Stimulated activated naive CD4-positive, alpha-beta T cell (primary cell): ENCODE data around the gene ABCC11.
"Not testable (repeated sequence)": the region's sequence is repeated elsewhere in the genome, so short reads cannot be mapped to it uniquely, and the experiment has no call there.

Experiments used
- DNase-seq, 6 experiments: peaks; one replicate each; lab custom pipeline; 2025; lab: John Stamatoyannopoulos, UW

Gene ABCC11

DNA sequence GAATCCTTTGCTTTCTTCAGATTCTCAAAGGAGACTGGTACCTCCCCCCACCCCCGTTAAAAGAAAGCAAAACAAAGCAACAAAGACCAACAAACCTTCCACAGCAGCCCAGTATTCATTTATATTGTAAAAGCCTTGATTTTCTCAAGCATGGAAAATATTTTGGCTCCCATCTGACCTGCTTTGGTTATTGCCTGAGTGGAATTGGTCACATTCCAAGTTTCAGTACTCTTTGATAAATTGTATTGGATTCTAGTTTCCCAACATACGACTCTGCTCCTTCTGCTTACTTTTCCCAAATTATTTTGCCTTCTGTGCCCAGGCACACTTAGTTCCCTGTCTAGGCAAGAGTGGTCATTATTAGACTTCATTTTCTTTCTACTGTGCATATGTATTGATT, 1.3 kb downstream of the ABCC11 start:
- no peak for DNase-seq

DNA sequence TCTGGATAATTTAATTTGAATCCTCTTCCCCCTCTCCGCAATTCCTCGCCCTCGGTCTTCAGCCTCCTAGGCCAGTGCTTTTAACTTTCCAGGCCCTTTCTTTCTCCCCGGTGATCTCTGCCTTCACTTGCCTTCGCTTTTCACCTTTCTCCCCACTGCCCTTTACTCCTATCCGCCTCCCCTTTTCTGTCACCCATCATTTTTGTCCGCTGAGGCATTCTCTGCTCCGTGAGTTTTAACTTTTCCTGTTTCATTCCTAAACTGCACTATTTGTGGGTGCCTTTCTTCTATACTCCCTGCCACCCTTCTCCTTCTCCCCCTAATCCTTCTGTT, 2.5 kb downstream of the ABCC11 start:
- DNase-seq: no peak

DNA sequence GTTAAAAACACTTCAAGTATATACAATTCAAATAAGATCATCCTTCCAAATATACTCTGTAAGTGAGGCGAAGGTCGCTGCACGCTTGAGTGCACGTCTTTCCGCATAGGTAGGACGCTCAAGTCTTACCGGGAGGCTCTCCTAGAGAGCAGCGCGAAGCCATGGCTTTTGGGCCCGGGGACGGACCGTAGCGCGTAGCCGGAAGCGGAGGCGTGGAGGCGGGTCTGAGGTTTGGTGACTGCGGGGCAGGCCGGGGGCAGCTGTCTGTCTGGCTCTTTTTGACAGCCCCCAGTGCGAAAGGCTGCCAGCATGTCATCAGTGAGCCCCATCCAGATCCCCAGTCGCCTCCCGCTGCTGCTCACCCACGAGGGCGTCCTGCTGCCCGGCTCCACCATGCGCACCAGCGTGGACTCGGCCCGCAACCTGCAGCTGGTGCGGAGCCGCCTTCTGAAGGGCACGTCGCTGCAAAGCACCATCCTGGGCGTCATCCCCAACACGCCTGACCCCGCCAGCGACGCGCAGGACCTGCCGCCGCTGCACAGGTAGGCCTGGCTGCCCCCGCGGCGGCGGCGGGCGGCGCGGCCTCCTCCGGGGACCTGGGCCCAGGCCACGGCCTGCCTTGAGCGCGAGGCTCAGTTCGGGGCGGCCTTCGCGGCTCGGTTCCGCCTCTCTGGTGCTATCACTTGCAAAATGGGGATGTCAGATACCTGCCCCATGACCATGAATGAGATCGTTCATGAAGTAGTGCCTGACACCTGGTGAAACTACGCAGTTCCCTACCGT, 3.1 kb downstream of the ABCC11 start, which contains the start of gene LONP2:
LONP2 (plus strand) TSS at position 221 of the 783 bp plus-strand sequence; CDS start at position 310, 89 bp downstream.
- DNase-seq: peak; percentile 79 to 92 (median 88)

DNA sequence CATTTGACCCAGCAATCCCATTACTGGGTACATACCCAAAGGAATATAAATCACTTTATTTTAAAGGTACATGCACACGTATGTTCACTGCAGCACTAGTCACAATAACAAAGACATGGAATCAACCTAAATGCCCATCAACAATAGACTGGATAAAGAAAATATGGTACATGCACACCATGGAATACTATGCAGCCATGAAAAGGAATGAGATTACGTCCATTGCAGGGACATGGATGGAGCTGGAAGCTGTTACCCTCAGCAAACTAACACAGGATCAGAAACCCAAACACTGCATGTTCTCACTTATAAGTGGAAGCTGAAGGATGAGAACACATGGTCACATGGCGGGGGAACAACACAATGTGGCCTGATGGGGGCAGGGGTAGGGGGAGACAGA, 7.2 kb downstream of the ABCC11 start:
- DNase-seq: not testable (repeated sequence)

DNA sequence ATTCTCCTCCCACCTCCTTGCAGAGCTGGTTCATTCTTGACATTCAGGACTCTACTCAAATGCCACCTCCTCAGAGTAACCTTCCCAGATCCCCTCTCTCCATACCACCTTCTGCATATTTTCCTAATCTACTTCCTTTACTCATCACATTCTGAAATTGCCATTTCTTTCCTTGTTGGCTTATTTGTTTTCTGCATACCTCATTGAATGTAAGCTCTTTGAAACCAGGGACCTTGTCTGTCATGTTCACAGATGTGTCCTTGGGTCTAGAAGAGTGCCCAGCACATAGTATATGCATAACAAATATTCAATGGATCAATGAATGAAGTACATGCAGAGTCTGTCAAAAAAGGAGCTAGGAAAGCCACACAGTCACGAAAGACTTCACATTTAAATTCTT, 11.1 kb downstream of the ABCC11 start:
- DNase-seq: no peak

DNA sequence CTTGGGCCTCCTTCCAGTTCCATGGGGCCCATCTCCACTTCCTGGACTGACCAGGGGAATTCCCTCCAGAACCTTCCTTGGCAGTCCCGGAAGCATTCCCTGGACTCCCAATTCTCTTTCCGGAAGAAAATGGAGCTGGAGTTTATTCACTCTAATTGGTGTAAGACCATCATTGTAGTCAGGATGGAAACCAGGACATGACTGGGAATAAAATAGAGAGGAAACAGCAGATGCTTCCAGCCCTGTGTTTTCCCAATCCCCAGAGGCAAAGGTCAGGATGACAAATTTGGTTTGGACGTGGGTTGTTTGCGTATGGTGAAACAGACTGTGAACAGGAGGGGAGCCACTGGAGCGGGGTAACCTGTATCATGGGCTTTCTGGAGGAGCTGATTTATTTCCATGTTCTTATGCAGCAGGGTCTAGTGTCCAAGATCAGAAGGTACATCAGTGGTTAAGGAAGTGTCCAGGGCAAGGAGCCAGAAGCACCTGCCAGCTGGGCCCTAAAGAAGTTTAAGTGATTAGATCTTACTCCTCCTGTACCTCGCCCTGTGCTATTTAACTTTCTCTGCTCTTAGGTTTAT, 11.7 kb downstream of the ABCC11 start:
- no peak for DNase-seq

DNA sequence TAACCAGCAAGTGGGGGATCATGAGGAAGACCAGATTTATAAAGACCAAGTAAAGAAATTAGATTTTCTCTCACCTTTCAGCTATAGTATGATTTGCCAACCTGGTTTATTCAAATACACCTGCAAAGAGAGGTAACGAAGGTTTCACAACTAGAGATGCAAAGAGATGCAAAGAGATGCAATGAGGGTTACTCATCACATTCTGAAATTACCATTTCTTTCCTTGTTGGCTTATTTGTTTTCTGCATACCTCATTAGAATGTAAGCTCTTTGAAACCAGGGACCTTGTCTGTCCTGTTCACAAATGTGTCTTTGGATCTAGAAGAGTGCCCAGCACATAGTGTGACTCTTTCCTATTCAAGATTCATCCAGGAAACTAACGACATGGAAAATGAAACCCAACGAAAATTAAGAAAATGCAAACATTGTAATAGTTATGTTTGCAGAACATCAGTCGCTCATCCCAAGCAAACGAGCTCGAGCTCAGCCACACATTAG, 12.2 kb downstream of the ABCC11 start:
- DNase-seq: no peak

DNA sequence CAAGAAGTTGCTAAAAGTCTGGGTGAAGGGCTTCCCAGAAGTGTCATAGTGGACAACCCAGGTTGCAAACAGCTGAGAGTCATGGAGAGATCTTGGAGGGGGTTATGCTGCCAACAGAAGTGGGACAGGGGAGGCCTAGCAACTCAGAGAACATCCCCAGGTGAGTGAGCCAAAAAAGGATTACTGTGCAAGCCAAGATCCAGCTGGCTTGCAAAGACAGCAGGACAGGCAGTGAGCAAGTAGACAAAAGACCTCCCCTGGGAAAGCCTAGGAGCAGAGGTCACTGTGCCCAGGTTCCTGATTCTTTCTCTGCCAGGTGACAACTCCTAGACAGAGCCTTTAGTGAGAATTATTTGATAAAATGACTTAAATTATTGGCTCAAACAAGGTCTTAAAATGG, 12.7 kb downstream of the ABCC11 start:
- no peak for DNase-seq

DNA sequence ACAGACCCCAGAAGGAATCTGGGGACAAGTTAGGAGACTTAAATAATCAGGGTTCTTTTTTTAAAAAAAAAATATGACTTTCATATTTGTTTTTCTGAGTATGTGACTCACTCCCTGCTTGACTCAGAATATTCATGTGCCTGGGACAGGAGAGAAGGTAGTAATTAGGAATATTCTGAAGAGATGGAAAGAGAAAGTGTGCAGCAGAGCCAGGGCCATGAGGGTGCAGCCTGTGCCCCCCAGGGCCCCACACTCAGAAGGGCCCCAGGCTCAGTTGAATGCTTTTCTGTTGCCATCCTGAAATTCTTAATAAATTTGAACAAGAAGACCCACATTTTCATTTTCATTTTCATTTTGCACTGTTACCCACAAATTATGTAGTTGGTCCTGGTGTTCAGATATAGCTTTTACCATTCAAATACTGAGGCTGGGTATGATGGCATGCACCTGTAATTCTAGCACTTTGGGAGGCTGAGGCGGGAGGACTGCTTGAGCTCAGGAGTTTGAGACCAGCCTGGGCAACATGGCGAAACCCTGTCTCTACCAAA, 14.8 kb downstream of the ABCC11 start:
- no peak for DNase-seq

DNA sequence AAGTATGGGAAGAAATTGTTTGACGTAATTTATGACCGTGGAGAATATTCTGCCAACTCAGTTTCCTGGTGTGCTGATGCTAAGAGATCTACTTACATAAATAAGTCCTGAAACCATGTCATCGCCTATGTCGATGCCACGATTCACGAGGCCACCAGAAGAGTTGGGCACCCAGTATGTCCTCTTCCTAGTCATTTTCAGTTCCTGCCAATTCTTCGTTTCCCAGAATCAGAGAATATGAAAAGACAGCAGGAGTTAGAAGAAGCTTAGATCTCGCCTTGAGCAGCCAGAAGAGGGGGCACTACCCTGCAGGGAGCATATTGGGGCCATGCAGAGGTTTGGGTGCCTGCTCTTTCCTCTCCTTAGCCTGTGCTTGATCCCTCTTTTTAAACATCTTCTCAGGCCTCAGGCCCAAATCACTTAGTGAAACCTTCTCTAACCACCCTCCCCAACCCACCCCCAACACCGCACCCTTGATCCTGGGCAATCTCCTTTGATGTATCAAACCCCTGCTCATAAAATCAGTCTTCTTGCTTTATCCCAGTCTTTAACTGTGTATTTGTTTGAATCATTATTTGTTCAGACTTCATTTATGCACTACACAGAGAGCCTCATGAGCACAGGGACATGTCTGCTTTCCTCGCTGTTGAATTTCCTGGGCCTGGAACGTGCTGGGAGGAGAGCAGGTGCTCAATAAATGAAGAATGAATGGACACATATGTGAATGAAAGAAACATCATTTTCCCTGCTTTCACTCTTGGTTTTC, 15.4 kb downstream of the ABCC11 start:
- DNase-seq: peak in 2 of 6 experiments; percentile 1 to 22

DNA sequence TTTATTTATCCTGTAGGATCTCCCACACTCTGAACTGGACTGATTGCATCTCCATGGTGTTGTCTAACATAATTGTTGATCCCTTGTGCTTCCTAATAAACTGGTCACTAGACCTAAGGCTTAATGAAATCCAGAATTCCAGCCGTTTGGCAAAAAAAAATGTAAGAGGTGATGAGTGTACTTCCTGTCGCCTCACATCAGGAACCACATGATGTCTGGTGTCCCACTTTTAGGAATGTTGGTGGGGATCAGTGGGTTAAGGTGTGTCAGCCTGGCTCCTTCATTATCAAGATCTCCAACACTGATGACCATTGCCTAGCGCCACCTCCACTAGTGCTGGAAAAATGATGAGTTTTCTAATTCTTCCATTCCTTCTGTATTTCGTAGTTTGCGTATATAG, 21.9 kb downstream of the ABCC11 start:
- DNase-seq: no peak

DNA sequence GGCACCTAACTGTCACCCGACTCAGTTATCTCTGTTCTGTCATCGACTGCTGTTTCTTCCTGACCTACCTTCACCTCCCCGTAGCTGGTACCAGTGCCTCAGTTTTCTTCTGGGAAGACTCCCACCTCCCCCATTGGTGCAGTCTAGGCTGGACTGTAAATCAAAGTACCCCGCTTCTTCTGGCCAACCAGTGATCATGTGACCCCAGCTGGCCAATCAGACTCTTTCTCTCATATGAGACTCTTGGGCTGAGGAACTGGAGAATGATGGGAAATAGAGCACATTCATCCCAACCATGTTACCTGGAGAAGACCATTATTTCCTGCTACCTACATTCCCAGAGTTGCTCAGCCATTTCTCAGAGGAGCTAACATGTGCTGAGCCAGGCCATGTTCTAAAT, 23.8 kb downstream of the ABCC11 start:
- no peak for DNase-seq

DNA sequence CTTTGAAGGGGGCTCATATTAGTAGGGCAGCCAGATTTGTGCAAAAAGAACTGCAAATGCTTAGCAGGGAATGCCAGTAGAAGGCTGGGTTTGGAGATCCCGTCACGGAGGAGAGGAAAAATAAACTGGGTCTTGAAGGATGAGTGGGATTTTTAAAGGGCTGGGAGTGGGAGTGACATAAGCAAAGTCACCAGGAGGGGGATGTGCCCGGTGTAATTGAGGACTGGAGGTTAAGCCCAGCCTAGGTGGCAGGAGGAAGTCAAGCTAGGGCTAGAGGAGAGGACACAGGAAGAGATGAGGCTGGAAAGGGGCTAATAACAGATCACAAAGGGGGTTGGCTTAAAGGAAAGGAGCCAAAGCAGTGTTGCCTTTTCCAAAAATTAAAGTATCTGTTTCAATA, 26.4 kb downstream of the ABCC11 start:
- DNase-seq: no peak

DNA sequence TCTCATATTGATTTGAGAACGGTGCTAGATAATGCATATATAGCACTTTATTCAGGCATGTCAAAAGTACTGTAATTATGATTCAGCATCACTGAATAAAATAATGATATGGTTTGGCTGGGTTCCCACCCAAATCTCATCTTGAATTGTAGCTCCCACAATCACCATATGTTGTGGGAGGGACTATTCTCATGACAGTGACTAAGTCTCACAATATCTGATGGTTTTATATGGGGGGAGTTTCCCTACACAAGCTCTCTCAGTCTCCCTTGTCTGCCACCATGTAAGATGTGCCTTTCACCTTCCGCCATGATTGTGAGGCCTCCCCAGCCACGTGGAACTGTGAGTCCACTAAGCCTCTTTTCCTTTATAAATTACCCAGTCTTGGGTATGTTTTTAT, 28.9 kb downstream of the ABCC11 start:
- no peak for DNase-seq

DNA sequence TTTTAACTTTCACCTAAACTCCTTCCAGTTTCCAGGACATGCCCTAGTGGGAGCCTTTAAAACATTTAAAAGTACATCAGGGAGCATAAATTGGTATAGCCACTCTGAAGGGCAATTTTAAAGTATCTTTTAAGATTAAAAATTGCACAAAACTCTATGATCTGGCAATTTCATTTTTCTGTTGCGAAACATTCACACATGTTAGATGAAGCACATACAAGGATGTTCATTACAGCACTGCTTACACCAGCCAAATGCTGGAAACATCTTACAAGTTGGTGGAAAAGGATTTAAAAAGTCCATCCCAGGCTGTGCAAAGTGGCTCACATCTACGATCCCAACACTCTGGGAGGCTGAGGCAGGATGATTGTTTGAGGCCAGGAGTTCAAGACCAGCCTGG, 29.6 kb downstream of the ABCC11 start:
- DNase-seq: no peak

DNA sequence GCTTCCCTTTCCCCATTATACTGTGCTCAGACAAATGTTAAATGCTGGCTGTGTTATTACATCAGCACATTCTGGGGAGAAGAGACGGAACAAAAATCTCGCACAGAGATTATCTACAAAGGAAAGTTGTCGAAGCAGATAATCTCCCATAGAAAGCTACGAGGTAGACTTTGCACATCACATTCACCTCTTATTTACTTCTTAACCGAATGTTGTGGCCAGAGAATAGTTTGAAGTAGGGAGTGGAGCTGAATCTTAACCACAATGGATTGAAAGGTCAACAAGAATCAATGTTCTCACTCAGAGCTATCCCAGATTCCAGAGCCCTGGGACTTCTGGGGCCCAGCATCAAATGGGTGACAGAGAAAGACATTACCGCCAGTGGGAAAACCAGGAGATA, 31.6 kb downstream of the ABCC11 start:
- no peak for DNase-seq

DNA sequence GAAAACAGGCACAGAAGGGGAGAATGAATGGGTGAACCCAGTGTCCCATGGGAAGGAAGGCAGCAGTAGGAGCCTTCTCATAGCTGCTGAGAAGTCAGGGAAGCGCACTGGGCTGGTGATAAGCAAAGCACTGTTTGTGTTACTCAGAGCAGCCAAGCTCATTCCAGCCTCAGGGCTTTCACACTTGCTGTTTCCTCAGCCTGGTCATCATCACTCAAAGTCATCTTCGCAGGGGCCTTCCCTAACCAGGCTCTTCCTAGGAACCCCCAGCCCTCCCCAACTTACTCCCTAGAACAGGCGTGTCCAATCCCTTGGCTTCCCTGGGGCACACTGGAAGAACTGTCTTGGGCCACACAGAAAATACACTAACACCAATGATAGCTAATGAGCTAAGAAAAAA, 35.3 kb downstream of the ABCC11 start:
- no peak for DNase-seq

DNA sequence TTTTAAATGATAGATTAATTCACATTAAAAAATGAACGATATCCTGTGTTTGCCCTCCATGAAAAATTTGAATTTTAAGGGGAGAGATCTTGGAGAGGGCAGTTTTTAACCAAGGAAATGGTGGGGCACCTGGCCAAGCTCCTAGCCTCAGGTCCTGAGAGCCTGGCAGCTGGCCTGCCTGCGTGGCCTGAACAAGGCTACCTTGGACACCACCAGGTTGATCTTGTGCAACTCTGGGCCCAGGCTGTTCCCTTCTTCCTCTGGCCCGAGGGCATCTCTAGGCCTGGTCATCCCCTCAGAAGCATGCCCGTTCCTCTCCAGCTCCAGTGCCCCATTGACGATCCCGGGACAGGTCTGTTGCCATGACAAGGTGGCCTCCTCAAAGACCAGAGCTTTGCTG, 36.6 kb downstream of the ABCC11 start:
- no peak for DNase-seq

DNA sequence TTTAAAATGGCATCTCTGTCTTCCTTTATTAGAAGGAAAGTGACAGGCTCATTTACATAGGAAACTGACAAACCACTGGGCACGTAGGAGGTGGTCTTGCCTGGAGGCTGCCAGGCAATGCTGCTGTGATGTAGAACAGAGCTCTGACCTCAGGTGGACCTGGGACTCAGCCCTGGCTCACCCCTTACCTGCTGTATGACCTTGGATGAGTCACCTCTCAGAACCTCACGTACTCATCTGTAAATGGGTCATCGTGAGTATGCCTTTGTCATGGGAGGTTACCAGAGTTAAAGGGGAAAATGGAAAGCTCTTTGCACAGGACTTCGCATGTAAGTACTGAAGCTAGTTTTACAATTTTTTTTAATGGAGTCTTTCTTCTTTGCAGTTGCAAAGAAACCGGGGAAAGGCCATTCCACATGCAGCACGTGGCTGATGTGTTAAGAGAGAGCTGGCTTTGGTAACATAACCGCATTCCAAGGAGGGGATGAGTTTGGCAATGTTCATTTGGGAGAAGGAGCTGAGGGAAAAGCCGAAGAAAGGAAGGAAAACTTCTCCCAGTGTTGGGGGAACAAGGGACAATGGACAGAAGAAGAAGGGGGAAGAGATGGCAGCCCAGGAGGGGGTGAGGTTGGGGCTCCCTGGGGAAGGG, 40.6 kb downstream of the ABCC11 start:
- DNase-seq: no peak

DNA sequence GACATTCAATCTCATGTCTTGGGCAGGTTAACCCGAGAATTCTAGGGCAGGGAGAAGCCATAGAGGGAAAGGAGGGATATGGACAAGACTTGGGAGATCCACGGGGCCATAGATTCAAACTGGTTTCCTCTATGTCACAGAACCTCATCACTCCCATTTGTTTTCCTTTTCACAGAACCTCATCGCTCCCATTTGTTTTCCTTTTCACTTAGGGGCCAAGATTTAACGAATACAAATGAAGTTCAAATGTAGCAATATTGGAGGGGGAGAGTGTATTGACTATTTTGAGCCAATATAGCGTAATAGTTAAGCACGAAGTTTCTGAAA, 42.6 kb downstream of the ABCC11 start:
- no peak for DNase-seq

DNA sequence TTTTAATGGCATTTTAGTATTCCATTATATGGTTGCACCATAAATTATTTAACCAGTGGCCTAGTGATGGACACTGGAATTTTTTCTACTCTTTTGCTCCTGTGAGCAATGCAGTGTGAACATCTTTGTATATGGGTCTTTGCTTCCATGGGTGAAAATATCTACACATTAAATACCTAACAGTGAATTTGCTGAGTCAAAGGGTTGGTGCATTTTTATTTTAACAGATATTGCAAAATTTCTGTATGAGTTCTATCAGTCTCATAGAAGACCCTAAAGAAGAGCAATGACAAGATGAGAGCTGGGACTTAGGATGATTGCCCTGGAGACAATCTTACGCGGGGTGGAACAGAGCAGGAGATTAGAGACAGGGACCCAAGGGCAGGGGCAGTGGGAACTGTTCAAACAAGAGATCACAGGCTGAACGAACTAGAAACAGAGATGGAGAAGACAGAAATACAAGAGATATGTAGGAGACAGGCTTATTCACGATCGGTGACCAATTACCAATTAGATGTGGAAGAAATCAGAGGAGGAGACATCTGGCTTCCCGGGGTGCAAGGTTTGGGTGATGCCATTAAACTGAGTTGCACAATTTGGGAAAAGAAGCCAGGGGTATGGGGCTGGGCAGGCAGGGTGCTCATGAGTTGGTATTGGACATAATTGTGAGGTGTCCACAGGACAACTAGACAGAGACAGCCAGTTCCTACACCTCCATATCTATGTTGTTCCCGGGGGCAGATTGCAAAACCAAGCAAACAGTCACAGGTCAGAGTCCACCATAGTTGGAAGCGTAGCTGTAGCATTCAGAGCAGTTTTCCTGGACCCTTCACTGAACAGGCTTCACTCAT, 43.1 kb downstream of the ABCC11 start:
- DNase-seq: no peak
